Measurements from ENCODE around the gene DMRTB1.

DMRTB1 gene

GRCh38 chr1:53505401-53505800 is 46.2 kb downstream of the DMRTB1 start:
- Histone ChIP-seq H3K27me3 (ENCODE audit: insufficient read depth, poor library complexity, severe bottlenecking) (no peaks in the 10 kb centered on the region), H3K4me3 (ENCODE audit: severe bottlenecking) (no peak overlapping the region), H3K27ac (ENCODE audit: poor library complexity, severe bottlenecking) (no peak overlapping the region), H3K4me1 (ENCODE audit: insufficient read depth, poor library complexity, severe bottlenecking) (no peaks in the 10 kb centered on the region), H3K36me3 (ENCODE audit: low read depth) (no peaks in the 10 kb centered on the region), H3K9me3 (ENCODE audit: severe bottlenecking) (no peaks in the 10 kb centered on the region)
- ATAC-seq (ENCODE audit: low read depth), result no peak
- TF ChIP-seq CTCF (IDR thresholded peaks at IDR 0.05; ENCODE audit: poor library complexity, severe bottlenecking), result no peak
- no peak for DNase-seq (ENCODE audit: low spot score)

- Histone ChIP-seq H3K36me3 (ENCODE audit: low read depth) (no peaks in the 10 kb centered on the region), H3K27ac (ENCODE audit: poor library complexity, severe bottlenecking) (no peak overlapping the region), H3K4me1 (ENCODE audit: insufficient read depth, poor library complexity, severe bottlenecking) (no peaks in the 10 kb centered on the region), H3K4me3 (ENCODE audit: severe bottlenecking) (no peak overlapping the region), H3K9me3 (ENCODE audit: severe bottlenecking) (no peaks in the 10 kb centered on the region), H3K27me3 (ENCODE audit: insufficient read depth, poor library complexity, severe bottlenecking) (no peaks in the 10 kb centered on the region)
- TF ChIP-seq CTCF (IDR thresholded peaks at IDR 0.05; ENCODE audit: poor library complexity, severe bottlenecking), result no peak
- no peak for DNase-seq (ENCODE audit: low spot score)
- no peak for ATAC-seq (ENCODE audit: low read depth)
Measured at GRCh38 chr1:53505891-53506290, 46.7 kb downstream of the DMRTB1 start.

- H3K9me3 ChIP-seq (ENCODE audit: severe bottlenecking), result no peaks in the 10 kb centered on the region
- no peaks in the 10 kb centered on the region for H3K27me3 ChIP-seq (ENCODE audit: insufficient read depth, poor library complexity, severe bottlenecking)
- ATAC-seq (ENCODE audit: low read depth) (no peak), DNase-seq (ENCODE audit: low spot score) (no peak)
- no peak overlapping the region for H3K27ac ChIP-seq (ENCODE audit: poor library complexity, severe bottlenecking)
- TF ChIP-seq CTCF (IDR thresholded peaks at IDR 0.05; ENCODE audit: poor library complexity, severe bottlenecking), result no peak
- H3K4me1 ChIP-seq (ENCODE audit: insufficient read depth, poor library complexity, severe bottlenecking), result no peaks in the 10 kb centered on the region
- no peaks in the 10 kb centered on the region for H3K36me3 ChIP-seq (ENCODE audit: low read depth)
- no peak overlapping the region for H3K4me3 ChIP-seq (ENCODE audit: severe bottlenecking)
Measured at GRCh38 chr1:53506355-53507050, 47.3 kb downstream of the DMRTB1 start.

- H3K4me3 ChIP-seq (ENCODE audit: severe bottlenecking), result no peak overlapping the region
- H3K27me3 ChIP-seq (ENCODE audit: insufficient read depth, poor library complexity, severe bottlenecking), result no peaks in the 10 kb centered on the region
- ATAC-seq (ENCODE audit: low read depth) (no peak), DNase-seq (ENCODE audit: low spot score) (no peak)
- no peak overlapping the region for H3K27ac ChIP-seq (ENCODE audit: poor library complexity, severe bottlenecking)
- no peaks in the 10 kb centered on the region for H3K4me1 ChIP-seq (ENCODE audit: insufficient read depth, poor library complexity, severe bottlenecking)
- H3K9me3 ChIP-seq (ENCODE audit: severe bottlenecking), result no peaks in the 10 kb centered on the region
- TF ChIP-seq CTCF (IDR thresholded peaks at IDR 0.05; ENCODE audit: poor library complexity, severe bottlenecking), result no peak
- no peaks in the 10 kb centered on the region for H3K36me3 ChIP-seq (ENCODE audit: low read depth)
Measured at GRCh38 chr1:53507116-53507820, 48.1 kb downstream of the DMRTB1 start.
